ENCODE measurements around the gene ANXA11.

DNA sequence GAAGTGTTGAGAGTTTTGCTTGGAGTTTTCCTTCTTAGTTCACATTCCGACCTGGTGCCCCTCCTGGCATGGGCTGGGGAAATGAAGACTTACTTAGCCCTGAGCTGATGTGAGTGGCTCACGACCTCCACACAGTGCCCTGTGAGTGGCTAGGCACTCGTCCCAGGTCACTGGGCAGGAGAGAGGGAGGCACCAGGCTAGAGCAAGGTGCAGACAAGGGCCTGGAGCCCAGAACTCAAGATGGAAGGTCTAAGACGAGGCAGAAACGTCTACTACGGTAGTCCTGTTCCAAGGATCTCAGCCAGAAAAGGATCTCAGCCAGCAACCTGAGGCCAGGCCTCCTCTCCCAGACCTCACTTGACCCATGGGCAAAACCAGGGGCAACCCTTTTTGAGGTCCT lies 22.4 kb downstream of the ANXA11 start:
- TF ChIP-seq, protein P1, sequence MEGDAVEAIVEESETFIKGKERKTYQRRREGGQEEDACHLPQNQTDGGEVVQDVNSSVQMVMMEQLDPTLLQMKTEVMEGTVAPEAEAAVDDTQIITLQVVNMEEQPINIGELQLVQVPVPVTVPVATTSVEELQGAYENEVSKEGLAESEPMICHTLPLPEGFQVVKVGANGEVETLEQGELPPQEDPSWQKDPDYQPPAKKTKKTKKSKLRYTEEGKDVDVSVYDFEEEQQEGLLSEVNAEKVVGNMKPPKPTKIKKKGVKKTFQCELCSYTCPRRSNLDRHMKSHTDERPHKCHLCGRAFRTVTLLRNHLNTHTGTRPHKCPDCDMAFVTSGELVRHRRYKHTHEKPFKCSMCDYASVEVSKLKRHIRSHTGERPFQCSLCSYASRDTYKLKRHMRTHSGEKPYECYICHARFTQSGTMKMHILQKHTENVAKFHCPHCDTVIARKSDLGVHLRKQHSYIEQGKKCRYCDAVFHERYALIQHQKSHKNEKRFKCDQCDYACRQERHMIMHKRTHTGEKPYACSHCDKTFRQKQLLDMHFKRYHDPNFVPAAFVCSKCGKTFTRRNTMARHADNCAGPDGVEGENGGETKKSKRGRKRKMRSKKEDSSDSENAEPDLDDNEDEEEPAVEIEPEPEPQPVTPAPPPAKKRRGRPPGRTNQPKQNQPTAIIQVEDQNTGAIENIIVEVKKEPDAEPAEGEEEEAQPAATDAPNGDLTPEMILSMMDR (IDR thresholded peaks at IDR 0.05) = no peak
- TF ChIP-seq JUNB (IDR thresholded peaks at IDR 0.05) (no peak), RNF2 (IDR thresholded peaks at IDR 0.05; ENCODE audit: borderline replicate concordance, low read depth) (no peak), MAFK (IDR thresholded peaks at IDR 0.05; ENCODE audit: partially characterized antibody) (no peak), ZFP36 (IDR thresholded peaks at IDR 0.05; ENCODE audit: borderline replicate concordance, partially characterized antibody) (no peak), RCOR1 (IDR thresholded peaks at IDR 0.05; ENCODE audit: low read depth, low read length) (no peak)
- TF ChIP-seq, protein P2, sequence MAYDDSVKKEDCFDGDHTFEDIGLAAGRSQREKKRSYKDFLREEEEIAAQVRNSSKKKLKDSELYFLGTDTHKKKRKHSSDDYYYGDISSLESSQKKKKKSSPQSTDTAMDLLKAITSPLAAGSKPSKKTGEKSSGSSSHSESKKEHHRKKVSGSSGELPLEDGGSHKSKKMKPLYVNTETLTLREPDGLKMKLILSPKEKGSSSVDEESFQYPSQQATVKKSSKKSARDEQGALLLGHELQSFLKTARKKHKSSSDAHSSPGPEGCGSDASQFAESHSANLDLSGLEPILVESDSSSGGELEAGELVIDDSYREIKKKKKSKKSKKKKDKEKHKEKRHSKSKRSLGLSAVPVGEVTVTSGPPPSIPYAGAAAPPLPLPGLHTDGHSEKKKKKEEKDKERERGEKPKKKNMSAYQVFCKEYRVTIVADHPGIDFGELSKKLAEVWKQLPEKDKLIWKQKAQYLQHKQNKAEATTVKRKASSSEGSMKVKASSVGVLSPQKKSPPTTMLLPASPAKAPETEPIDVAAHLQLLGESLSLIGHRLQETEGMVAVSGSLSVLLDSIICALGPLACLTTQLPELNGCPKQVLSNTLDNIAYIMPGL (CRISPR knock-in tag; IDR thresholded peaks at IDR 0.05; ENCODE audit: borderline replicate concordance) = no peak
- TF ChIP-seq, protein P3, sequence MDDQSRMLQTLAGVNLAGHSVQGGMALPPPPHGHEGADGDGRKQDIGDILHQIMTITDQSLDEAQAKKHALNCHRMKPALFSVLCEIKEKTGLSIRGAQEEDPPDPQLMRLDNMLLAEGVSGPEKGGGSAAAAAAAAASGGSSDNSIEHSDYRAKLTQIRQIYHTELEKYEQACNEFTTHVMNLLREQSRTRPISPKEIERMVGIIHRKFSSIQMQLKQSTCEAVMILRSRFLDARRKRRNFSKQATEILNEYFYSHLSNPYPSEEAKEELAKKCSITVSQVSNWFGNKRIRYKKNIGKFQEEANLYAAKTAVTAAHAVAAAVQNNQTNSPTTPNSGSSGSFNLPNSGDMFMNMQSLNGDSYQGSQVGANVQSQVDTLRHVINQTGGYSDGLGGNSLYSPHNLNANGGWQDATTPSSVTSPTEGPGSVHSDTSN (IDR thresholded peaks at IDR 0.05) = no peak

Data from A549 (cell line).